Stromal cell of bone marrow (primary cell): ENCODE results near the gene SF3A2.

Source experiments
- DNase-seq: peaks from one replicate; pipeline ENCODE4 v3.0.0-alpha.2; 2012; ENCODE audit warnings: low read depth

Gene SF3A2

GRCh38 chr19:2253106-2254063 lies 16.8 kb downstream of the SF3A2 start:
- DNase-seq = no peak

DNA sequence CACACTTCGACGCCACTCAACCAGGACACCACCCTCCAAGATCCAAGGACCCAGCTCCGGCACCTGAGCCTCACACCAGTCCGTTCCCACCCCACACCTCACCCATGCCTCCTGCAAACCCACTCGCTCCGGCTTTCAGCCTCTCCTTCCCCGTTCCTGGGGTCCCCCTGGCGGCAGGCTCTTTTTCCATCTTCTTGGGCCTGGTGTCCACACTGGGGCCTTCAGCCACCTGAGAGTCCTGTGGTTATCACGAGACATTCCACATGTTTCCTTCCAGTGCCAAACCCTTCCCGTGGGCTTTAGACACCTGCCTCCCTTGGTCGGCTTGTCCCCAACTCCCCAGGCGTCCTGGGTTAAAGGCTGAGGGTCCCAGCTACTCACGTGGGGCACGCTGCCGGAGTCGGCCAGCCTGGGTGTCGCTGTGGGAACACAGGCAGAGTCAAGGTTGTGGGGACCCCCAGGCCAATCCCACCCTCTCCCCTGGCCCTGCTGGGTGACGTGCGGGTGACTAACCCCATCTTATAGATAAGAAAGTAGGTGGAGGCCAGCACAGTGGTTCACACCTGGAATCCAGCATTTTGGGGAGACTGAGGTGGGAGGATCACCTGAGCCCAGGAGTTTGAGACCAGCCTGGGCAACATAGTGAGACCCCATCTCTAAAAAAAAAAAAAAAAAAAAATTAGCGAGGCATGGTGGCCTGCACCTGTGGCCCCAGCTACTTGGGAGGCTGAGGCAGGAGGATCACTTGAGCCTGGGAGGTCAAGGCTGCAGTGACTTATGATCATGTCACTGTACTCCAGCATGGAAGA lies 17.6 kb downstream of the SF3A2 start:
- DNase-seq = no peak

- no peak for DNase-seq
These were observed 18.7 kb downstream of the SF3A2 start for GRCh38 chr19:2255112-2255845.

DNA sequence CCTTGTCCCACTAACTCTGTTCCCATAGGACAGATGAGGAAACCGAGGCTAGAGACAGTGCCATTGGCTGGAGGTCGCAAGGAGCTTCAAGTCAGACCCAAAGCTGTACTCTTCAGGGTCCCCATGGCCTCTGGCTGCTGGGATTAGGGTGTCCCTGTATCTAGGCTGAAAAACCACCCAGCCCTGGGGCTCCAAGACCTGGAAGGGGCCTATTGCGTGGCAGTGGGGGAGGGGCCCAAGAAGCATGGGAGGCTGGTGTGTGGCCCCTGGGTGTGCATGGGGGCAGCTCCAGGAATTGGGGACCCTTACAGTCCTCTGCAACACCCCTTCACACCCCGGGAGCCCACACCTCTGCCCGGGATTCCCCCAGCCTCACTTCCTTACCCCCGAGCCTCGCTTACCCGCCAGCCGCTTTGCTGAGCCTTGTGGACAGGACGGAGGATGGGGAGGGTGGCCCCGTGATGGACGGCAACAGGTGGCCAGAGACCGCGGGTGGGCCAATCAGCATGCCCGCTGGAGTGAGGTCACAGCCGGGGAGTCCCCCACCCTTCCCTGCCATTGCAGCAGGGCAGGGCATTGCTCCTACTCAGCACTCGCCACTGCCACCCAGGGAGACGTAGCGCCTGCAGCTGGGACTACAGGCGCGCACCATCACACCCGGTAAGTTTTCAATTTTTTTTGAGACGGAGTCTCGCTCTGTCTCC lies 19.5 kb downstream of the SF3A2 start, which contains the start of gene JSRP1:
JSRP1 (minus strand) TSS at position 436 of the 704 bp plus-strand sequence. CDS start 1,103 bp downstream, outside the sequence.
- DNase-seq = no peak

DNA sequence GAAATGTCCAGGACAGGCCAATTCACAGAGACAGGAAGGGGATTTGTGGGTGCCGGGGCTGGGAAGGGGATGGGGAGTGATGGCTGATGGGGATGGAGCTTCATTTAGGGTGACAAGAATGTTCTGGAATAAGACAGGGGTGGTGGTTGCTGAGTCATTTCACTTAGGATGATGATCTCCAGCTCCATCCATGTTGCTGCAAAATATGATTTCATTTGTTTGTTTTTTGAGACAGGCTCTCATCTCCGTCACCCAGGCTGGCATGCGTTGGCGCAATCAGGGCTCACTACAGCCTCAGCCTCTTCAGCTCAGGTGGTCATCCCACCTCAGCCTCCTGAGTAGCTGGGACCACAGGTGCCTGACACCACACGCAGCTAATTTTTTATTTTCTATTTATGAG lies 22.7 kb downstream of the SF3A2 start:
- DNase-seq = no peak

- DNase-seq = no peak
These were observed 23.7 kb downstream of the SF3A2 start for GRCh38 chr19:2260341-2260805.

- DNase-seq = no peak
These were observed 25.0 kb downstream of the SF3A2 start for GRCh38 chr19:2261438-2262172.

GRCh38 chr19:2266183-2266993 lies 29.8 kb downstream of the SF3A2 start:
- DNase-seq = peak; percentile 68

DNA sequence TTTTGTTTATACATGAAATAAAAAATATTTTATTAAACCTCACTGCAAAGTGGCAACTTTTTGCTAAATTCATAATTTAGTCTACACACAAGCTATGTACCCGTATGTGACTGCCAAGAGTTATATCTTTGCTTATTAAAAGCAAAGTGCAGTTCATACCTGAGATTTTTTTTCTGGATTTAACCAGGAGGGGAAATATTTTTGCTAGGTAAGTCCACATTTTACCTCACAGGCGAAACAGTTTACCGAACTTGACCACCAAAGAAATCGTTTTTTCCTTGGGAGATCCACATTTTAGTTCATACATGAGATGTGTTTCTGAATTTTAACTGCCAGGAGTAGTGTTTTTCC lies 31.8 kb downstream of the SF3A2 start:
- no peak for DNase-seq

DNA sequence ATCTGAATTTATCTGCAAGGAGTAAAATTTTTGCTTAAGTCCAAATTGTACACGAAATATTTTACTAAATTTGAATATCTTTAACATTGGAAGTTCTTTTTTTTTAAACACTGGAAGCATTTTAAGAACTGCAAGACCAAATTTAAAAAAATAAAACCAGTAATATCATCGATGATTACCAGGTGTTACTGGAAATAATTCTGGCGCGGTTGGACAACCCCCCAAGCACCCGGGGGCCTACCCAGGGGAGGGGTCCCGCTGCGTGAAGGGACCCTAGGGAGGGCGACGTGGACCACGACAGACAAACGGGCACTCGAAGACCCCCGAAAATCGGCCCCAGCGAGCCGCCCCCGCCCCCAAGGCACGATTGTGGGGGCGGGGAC lies 32.2 kb downstream of the SF3A2 start:
- no peak for DNase-seq

GRCh38 chr19:2269244-2270156 lies 32.9 kb downstream of the SF3A2 start:
- DNase-seq = peak; percentile 94

DNA sequence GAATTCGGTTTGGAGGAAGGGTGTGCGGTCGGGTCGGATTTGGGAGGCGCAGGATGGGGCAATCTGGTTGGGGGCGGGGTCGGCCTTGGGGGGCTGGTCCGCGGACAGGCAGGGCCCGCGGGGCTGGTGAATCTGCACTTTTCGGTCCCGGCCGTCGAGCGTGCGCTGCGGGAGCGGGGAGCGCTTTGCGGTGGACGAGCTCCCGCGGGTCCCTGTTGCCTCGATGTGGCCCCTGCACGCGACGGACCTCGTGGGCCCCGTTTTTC lies 33.5 kb downstream of the SF3A2 start:
- DNase-seq = no peak

- peak; percentile 78 for DNase-seq
These were observed 34.0 kb downstream of the SF3A2 start for GRCh38 chr19:2270423-2271233.

GRCh38 chr19:2271234-2272103 lies 34.8 kb downstream of the SF3A2 start:
- DNase-seq = peak; percentile 75

- peak; percentile 28 for DNase-seq
These were observed 36.9 kb downstream of the SF3A2 start for GRCh38 chr19:2273356-2274184.

DNA sequence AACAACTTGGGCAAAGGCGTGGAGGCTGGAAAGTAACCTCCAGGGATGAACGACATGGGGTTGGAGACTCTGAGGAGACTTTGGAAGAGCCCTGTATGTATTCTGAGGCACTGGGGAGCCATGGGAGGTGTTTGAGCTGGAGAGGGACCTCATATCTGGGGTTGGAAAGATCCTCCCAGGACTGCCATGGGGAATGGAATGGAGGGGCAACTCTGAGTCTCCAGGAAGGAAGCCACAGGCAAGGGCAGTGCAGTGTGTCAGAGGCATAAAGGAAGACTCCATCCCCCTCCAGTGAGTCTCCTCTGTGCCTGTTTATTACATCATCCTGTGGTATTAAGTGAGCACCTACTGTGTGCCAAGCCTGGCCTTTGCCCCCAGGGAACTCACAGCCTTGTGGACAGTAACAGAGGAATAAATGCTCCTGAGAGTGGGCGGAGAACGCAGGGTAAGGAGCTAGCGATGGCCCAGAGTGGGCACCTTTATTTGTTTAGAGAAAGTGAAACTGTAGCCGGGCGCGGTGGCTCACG lies 37.6 kb downstream of the SF3A2 start:
- DNase-seq = no peak
